Panc1 (cell line): ENCODE results near the gene SUFU. TPM values are rescaled to one million over a fixed set of nuclear protein-coding genes. Genes with fewer than 3 reads are reported as not detected.

Experiments
- ATAC-seq: fragments of 200-7000 bp; cut with Tn5 transposase; 2 replicates; pipeline ENCODE4 v1.9.1; 2020; ENCODE audit warnings: mild to moderate bottlenecking, moderate library complexity
- BruUV-seq: library from RNA; stranded (reverse); fragments of 400-500 nt; replicated peaks from 2 replicates; lab custom pipeline; 2021; lab: Mats Ljungman, UMichigan
- CTCF ChIA-PET: fragments of 300-600 bp; sonication (Branson Sonifier 250); formaldehyde crosslinking; loops from one replicate; lab custom pipeline; 2022; ENCODE audit warnings: antibody characterized with exemption; lab: Charles Lee
- POLR2A ChIA-PET: fragments of 300-600 bp; sonication (Branson Sonifier 250); formaldehyde crosslinking; loops from one replicate; lab custom pipeline; 2022; ENCODE audit warnings: antibody characterized with exemption; lab: Charles Lee
- DNase-seq: peaks from one replicate; pipeline ENCODE4 v3.0.0-alpha.2; 2010; ENCODE audit warnings: low read depth, low spot score
- H3K27ac ChIP-seq: 2 replicates; pipeline ENCODE4 v1.5.1; 2011; ENCODE audit warnings: mild to moderate bottlenecking, low read length, inconsistent platforms
- H3K27me3 ChIP-seq: fragments of 200-500 bp; sonication (Bioruptor generic); 2 replicates; pipeline ENCODE4 v1.6.0; 2014; ENCODE audit warnings: low read length, inconsistent platforms; ENCODE audit not compliant: control insufficient read depth, insufficient read depth
- H3K36me3 ChIP-seq: fragments of 200-500 bp; sonication (Bioruptor generic); 2 replicates; pipeline ENCODE4 v1.5.1; 2014; ENCODE audit warnings: inconsistent platforms, mild to moderate bottlenecking, low read length, moderate library complexity; ENCODE audit not compliant: control insufficient read depth, insufficient read depth
- H3K4me1 ChIP-seq: 2 replicates; pipeline ENCODE4 v1.5.1; 2011; ENCODE audit warnings: inconsistent platforms, mild to moderate bottlenecking, low read length, moderate library complexity; ENCODE audit not compliant: control insufficient read depth, insufficient read depth
- H3K4me3 ChIP-seq, 2 experiments: 2 replicates each; pipeline ENCODE4 v1.5.1; 2011 to 2012; ENCODE audit warnings: low read depth in 2 of 2, low read length in 2 of 2, mild to moderate bottlenecking in 2 of 2, inconsistent platforms in 1 of 2, moderate library complexity in 1 of 2
- H3K9me3 ChIP-seq: fragments of 200-500 bp; sonication (Bioruptor generic); 2 replicates; pipeline ENCODE4 v1.5.1; 2014; ENCODE audit warnings: low read depth, mild to moderate bottlenecking, inconsistent platforms, low read length, moderate library complexity; ENCODE audit not compliant: control insufficient read depth, insufficient read depth
- POLR2AphosphoS5 ChIP-seq: IDR thresholded peaks from 2 replicates; pipeline ENCODE4 v1.6.1; 2012; ENCODE audit warnings: mild to moderate bottlenecking, low read depth, low read length, moderate library complexity
- SIN3A ChIP-seq: IDR thresholded peaks from 2 replicates; pipeline ENCODE4 v1.6.1; 2012; ENCODE audit warnings: low read depth, mild to moderate bottlenecking, low read length, moderate library complexity, borderline replicate concordance; ENCODE audit not compliant: insufficient read depth
- TCF7L2 ChIP-seq: IDR thresholded peaks from 2 replicates; pipeline ENCODE4 v1.6.1; 2011; ENCODE audit warnings: mild to moderate bottlenecking, low read depth, low read length, inconsistent platforms
- in situ Hi-C: cut with HindIII; loops from 2 replicates; pipeline ENCODE4 v1.10.0; 2016; ENCODE audit warnings: low sequenced_read_pairs, low pct_unique_long_range_greater_than_20kb
- intact Hi-C: fragments of 100-400 bp; cut with micrococcal nuclease; formaldehyde crosslinking; loops from one replicate; pipeline ENCODE4 v1.10.0; 2022; ENCODE audit not compliant: unreplicated experiment
- total RNA-seq: library from RNA; stranded (reverse); gene quantifications from one replicate; pipeline ENCODE4 v1.2.1, GENCODE V29; 2021; ENCODE audit not compliant: unreplicated experiment
- TF ChIP-seq, protein P1 (sequence below), 2 experiments: IDR thresholded peaks; 2 replicates each; pipeline ENCODE4 v1.6.1; 2011 to 2012; ENCODE audit warnings: low read depth in 2 of 2, control low read depth in 1 of 2, low read length in 1 of 2, mild to moderate bottlenecking in 1 of 2, moderate library complexity in 1 of 2; ENCODE audit not compliant: insufficient read depth in 1 of 2
- TF ChIP-seq, protein P2 (sequence below): fragments of 450-650 bp; IDR thresholded peaks from 2 replicates; pipeline ENCODE4 v1.5.1; 2017; ENCODE audit warnings: mild to moderate bottlenecking

The SUFU gene
- total RNA-seq, 1 experiment from 2014 or later = 9.5 TPM

DNA sequence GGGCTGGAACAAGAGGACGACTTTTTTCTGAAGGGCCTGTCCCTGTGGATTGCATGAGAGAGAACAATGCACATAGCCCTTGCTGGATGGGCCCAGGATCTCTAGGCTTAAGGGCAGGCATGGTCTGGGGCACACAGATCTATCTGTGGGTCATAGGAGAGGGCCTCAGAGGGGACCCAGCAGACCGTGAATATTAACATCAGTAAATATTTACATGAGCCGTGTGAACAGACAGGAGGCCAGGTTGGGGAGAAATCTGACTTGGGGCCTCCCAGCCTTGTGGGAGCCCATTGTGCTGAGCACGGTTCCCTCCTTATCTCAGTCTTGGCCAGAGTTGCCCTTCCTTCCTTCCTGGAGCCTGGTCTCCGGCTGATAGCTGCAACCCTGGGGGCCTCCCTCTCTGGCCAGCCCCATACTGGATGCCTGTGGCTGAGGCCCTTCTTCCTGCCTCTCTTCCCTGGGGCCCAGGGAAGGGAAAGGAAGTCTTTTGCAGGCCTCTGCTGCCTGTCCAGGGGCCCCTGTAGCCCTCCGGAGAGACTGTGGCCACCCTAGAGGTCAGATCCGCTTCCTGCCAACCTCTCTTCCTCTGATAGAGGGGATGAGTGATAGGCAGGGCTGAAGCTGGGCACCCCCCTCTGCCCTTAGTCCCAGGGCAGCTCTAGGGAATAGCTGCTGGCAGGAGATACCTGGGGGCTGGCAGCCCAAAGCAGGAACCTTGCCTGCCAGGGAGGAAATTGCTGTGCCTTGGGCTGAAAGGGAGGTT is 96.0 kb downstream of the SUFU start:
- no peaks in the 10 kb centered on the region for H3K27me3 ChIP-seq
- no peak for ATAC-seq
- no peak for DNase-seq
- no TSS peak for BruUV-seq
- no peak overlapping the region for H3K27ac ChIP-seq
- ChIA-PET CTCF (no interaction called here), POLR2A (no interaction called here)
- H3K9me3 ChIP-seq = no peaks in the 10 kb centered on the region
- in situ Hi-C loops (no loop called here), intact Hi-C loops (no loop called here)
- no peaks in the 10 kb centered on the region for H3K36me3 ChIP-seq
- H3K4me3 ChIP-seq = no peak overlapping the region
- TF ChIP-seq, protein P1, sequence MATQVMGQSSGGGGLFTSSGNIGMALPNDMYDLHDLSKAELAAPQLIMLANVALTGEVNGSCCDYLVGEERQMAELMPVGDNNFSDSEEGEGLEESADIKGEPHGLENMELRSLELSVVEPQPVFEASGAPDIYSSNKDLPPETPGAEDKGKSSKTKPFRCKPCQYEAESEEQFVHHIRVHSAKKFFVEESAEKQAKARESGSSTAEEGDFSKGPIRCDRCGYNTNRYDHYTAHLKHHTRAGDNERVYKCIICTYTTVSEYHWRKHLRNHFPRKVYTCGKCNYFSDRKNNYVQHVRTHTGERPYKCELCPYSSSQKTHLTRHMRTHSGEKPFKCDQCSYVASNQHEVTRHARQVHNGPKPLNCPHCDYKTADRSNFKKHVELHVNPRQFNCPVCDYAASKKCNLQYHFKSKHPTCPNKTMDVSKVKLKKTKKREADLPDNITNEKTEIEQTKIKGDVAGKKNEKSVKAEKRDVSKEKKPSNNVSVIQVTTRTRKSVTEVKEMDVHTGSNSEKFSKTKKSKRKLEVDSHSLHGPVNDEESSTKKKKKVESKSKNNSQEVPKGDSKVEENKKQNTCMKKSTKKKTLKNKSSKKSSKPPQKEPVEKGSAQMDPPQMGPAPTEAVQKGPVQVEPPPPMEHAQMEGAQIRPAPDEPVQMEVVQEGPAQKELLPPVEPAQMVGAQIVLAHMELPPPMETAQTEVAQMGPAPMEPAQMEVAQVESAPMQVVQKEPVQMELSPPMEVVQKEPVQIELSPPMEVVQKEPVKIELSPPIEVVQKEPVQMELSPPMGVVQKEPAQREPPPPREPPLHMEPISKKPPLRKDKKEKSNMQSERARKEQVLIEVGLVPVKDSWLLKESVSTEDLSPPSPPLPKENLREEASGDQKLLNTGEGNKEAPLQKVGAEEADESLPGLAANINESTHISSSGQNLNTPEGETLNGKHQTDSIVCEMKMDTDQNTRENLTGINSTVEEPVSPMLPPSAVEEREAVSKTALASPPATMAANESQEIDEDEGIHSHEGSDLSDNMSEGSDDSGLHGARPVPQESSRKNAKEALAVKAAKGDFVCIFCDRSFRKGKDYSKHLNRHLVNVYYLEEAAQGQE (IDR thresholded peaks at IDR 0.05; ENCODE audit: insufficient read depth in 1 of 2, low read depth in 2 of 2, low read length in 1 of 2) = no peak
- no peak for TF ChIP-seq TCF7L2
- no peak for TF ChIP-seq SIN3A
- TF ChIP-seq, protein P2, sequence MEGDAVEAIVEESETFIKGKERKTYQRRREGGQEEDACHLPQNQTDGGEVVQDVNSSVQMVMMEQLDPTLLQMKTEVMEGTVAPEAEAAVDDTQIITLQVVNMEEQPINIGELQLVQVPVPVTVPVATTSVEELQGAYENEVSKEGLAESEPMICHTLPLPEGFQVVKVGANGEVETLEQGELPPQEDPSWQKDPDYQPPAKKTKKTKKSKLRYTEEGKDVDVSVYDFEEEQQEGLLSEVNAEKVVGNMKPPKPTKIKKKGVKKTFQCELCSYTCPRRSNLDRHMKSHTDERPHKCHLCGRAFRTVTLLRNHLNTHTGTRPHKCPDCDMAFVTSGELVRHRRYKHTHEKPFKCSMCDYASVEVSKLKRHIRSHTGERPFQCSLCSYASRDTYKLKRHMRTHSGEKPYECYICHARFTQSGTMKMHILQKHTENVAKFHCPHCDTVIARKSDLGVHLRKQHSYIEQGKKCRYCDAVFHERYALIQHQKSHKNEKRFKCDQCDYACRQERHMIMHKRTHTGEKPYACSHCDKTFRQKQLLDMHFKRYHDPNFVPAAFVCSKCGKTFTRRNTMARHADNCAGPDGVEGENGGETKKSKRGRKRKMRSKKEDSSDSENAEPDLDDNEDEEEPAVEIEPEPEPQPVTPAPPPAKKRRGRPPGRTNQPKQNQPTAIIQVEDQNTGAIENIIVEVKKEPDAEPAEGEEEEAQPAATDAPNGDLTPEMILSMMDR = no peak
- TF ChIP-seq POLR2AphosphoS5 = no peak
- peaks cover 10% of the 10 kb centered on the region for H3K4me1 ChIP-seq

DNA sequence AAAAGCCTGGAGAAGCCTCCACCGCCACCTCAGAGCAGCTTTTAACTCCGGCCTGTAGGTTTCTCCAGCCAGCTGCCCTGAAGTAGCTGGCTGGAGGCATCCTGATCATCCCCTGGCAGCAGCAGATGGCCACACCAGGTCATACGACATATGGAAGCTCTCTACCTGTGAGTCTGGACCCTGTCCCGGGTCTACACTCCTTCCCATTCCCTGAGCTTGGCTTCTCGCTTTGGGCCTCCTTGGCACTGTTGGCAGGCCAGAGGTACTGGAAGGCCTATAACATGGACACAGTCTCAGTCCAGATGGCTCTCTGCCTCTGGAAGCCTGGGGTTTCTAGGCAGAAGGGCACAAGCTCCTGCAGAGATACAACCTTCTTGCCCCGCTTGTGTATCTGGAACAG is 97.0 kb downstream of the SUFU start:
- TF ChIP-seq POLR2AphosphoS5 (no peak), TCF7L2 (no peak)
- TF ChIP-seq, protein P1 (IDR thresholded peaks at IDR 0.05; ENCODE audit: insufficient read depth in 1 of 2, low read depth in 2 of 2, low read length in 1 of 2) = no peak
- in situ Hi-C loops (no loop called here), intact Hi-C loops (no loop called here)
- ATAC-seq (no peak), DNase-seq (no peak)
- CTCF ChIA-PET = no interaction called here
- Histone ChIP-seq H3K4me3 (no peak overlapping the region), H3K27ac (no peak overlapping the region), H3K9me3 (no peaks in the 10 kb centered on the region), H3K4me1 (peaks cover 10% of the 10 kb centered on the region), H3K36me3 (no peaks in the 10 kb centered on the region), H3K27me3 (no peaks in the 10 kb centered on the region)
- POLR2A ChIA-PET = no interaction called here
- BruUV-seq = no TSS peak
